H1 (cell line): Measurements from ENCODE around the gene ZBTB9.

Source experiments
- BRCA1 ChIP-seq: IDR thresholded peaks from 2 replicates; pipeline ENCODE4 v1.6.1; 2012; ENCODE audit warnings: low read depth, low read length, improper control_type of control experiment
- CBX8 ChIP-seq: fragments of 300-800, 300-1000 bp; sonication (generic); IDR thresholded peaks from 2 replicates; pipeline ENCODE4 v1.7.1; 2016; ENCODE audit warnings: low read depth, low read length, borderline replicate concordance
- CHD1 ChIP-seq: IDR thresholded peaks from 2 replicates; pipeline ENCODE4 v1.6.1; 2012; ENCODE audit warnings: low read depth, low read length, improper control_type of control experiment
- CTCF ChIP-seq, 3 experiments: IDR thresholded peaks; 1 replicate in 2 of 3; 2 replicates in 1 of 3; pipeline versions ENCODE4 v1.5.1 to v1.6.1; 2011; ENCODE audit warnings: low read length in 3 of 3, mild to moderate bottlenecking in 3 of 3, inconsistent platforms in 2 of 3, low read depth in 1 of 3, moderate library complexity in 1 of 3; ENCODE audit not compliant: insufficient read depth in 1 of 3; ENCODE audit errors: control extremely low read depth in 1 of 3
- EP300 ChIP-seq, 2 experiments: IDR thresholded peaks; 1 replicate in 1 of 2; 2 replicates in 1 of 2; pipeline ENCODE4 v1.6.1; 2011 to 2012; ENCODE audit warnings: low read depth in 2 of 2, low read length in 2 of 2, mild to moderate bottlenecking in 2 of 2, borderline replicate concordance in 1 of 2, inconsistent platforms in 1 of 2, moderate library complexity in 1 of 2
- GABPA ChIP-seq: IDR thresholded peaks from 2 replicates; pipeline ENCODE4 v1.6.1; 2011; ENCODE audit warnings: mild to moderate bottlenecking, low read length, moderate library complexity, borderline replicate concordance; ENCODE audit not compliant: insufficient read depth
- PHF8 ChIP-seq: fragments of 200-600 bp; sonication (generic); conservative IDR thresholded peaks from 2 replicates; pipeline ENCODE4 v1.7.1; 2012; ENCODE audit warnings: low read depth, mild to moderate bottlenecking, inconsistent platforms, low read length, moderate library complexity
- POLR2AphosphoS5 ChIP-seq: IDR thresholded peaks from 2 replicates; pipeline ENCODE4 v1.6.1; 2011; ENCODE audit warnings: low read depth, low read length
- POU5F1 ChIP-seq: IDR thresholded peaks from 2 replicates; pipeline ENCODE4 v1.6.1; 2011; ENCODE audit warnings: low read depth, mild to moderate bottlenecking, low read length, moderate library complexity
- RAD21 ChIP-seq, 2 experiments: IDR thresholded peaks in 1 of 2; conservative IDR thresholded peaks in 1 of 2; 2 replicates each; pipeline ENCODE4 v1.6.1; 2011; ENCODE audit warnings: low read depth in 2 of 2, low read length in 2 of 2, improper control_type of control experiment in 1 of 2, inconsistent platforms in 1 of 2, mild to moderate bottlenecking in 1 of 2, moderate library complexity in 1 of 2
- RFX5 ChIP-seq: IDR thresholded peaks from 2 replicates; pipeline ENCODE4 v1.6.1; 2011; ENCODE audit warnings: low read depth, low read length, improper control_type of control experiment, borderline replicate concordance
- SP4 ChIP-seq: IDR thresholded peaks from 2 replicates; pipeline ENCODE4 v1.6.1; 2012; ENCODE audit warnings: low read length, inconsistent platforms
- TAF1 ChIP-seq: IDR thresholded peaks from 2 replicates; pipeline ENCODE4 v1.6.1; 2011; ENCODE audit warnings: mild to moderate bottlenecking, low read depth, low read length
- YY1 ChIP-seq: IDR thresholded peaks from 2 replicates; pipeline ENCODE4 v1.6.1; 2011; ENCODE audit warnings: low read depth, mild to moderate bottlenecking, low read length

- no peak for TF ChIP-seq YY1
- TF ChIP-seq POLR2AphosphoS5: no peak; the same call in 1 of the 2 replicates
- TF ChIP-seq CTCF (IDR thresholded peaks at IDR 0.05; ENCODE audit: control extremely low read depth in 1 of 3, insufficient read depth in 1 of 3, low read depth in 1 of 3, low read length in 3 of 3): no peak
- no peak for TF ChIP-seq RAD21 (IDR thresholded peaks at IDR 0.05 in 1 of 2, conservative IDR thresholded peaks at IDR 0.05 in 1 of 2; ENCODE audit: low read depth in 2 of 2, low read length in 2 of 2)
- no peak for TF ChIP-seq TAF1
- no peak for TF ChIP-seq CHD1
- no peak for TF ChIP-seq EP300 (IDR thresholded peaks at IDR 0.05; ENCODE audit: borderline replicate concordance in 1 of 2, low read depth in 2 of 2, low read length in 2 of 2)
- TF ChIP-seq POU5F1: no peak
- TF ChIP-seq RFX5: no peak
- no peak for TF ChIP-seq GABPA
- TF ChIP-seq SP4: no peak
- no peak for TF ChIP-seq BRCA1
- TF ChIP-seq CBX8: no peak
- no peak for TF ChIP-seq PHF8
These were observed 12.1 kb upstream of the ZBTB9 start for GRCh38 chr6:33442283-33442682.
